HEK293 (cell line): Measurements from ENCODE around the gene MAB21L3.

Experiments
- CTCF ChIA-PET: fragments of 350-600 bp; formaldehyde crosslinking; extraction: SDS; loops from one replicate; lab custom pipeline; 2021; ENCODE audit warnings: antibody characterized with exemption; lab: Yijun Ruan, JAX
- POLR2A ChIA-PET: fragments of 300-600 bp; formaldehyde crosslinking; extraction: SDS; loops from one replicate; lab custom pipeline; 2020; ENCODE audit warnings: antibody characterized with exemption, inconsistent platforms; lab: Yijun Ruan, JAX
- H3K27ac ChIP-seq: fragments of 200-500 bp; sonication (Bioruptor generic); 2 replicates; pipeline ENCODE4 v1.5.1; 2014; ENCODE audit warnings: low read depth, low read length, control low read depth, inconsistent platforms; ENCODE audit errors: extremely low read depth
- H3K36me3 ChIP-seq, 2 experiments: fragments of 200-500 bp in 1 of 2; sonication (Bioruptor generic) in 1 of 2; 1 replicate in 1 of 2; 2 replicates in 1 of 2; pipeline ENCODE4 v1.5.1; 2014 to 2017; ENCODE audit warnings: inconsistent platforms in 2 of 2, low read length in 2 of 2; ENCODE audit not compliant: control insufficient read depth in 2 of 2, insufficient read depth in 1 of 2
- H3K4me1 ChIP-seq: fragments of 200-500 bp; sonication (Bioruptor generic); 2 replicates; pipeline ENCODE4 v1.5.1; 2014; ENCODE audit warnings: mild to moderate bottlenecking, low read length, inconsistent platforms; ENCODE audit not compliant: control insufficient read depth, insufficient read depth
- H3K4me3 ChIP-seq: 2 replicates; pipeline ENCODE4 v1.5.1; 2011; ENCODE audit warnings: low read depth, mild to moderate bottlenecking, control low read depth, low read length, moderate library complexity
- H3K9me3 ChIP-seq: fragments of 200-500 bp; sonication (Bioruptor generic); 2 replicates; pipeline ENCODE4 v1.5.1; 2014; ENCODE audit warnings: low read depth, low read length, inconsistent platforms; ENCODE audit not compliant: control insufficient read depth, insufficient read depth
- BCL6B ChIP-seq: fragments of 450-650 bp; formaldehyde crosslinking; IDR thresholded peaks from 2 replicates; pipeline ENCODE4 v1.5.1; 2017; ENCODE audit warnings: missing biosample characterization, missing genetic modification characterization
- SP2 ChIP-seq: fragments of 450-650 bp; formaldehyde crosslinking; IDR thresholded peaks from 2 replicates; pipeline ENCODE4 v1.5.1; 2016; ENCODE audit warnings: missing biosample characterization, missing genetic modification characterization
- ZBTB20 ChIP-seq: fragments of 450-650 bp; formaldehyde crosslinking; IDR thresholded peaks from 2 replicates; pipeline ENCODE4 v1.5.1; 2016; ENCODE audit warnings: missing biosample characterization, missing genetic modification characterization
- ZBTB49 ChIP-seq: fragments of 450-650 bp; formaldehyde crosslinking; IDR thresholded peaks from 2 replicates; pipeline ENCODE4 v1.5.1; 2016; ENCODE audit warnings: missing biosample characterization, missing genetic modification characterization, low read depth
- ZFP37 ChIP-seq: fragments of 450-650 bp; formaldehyde crosslinking; IDR thresholded peaks from 2 replicates; pipeline ENCODE4 v1.5.1; 2016; ENCODE audit warnings: missing biosample characterization, missing genetic modification characterization
- ZNF157 ChIP-seq: fragments of 450-650 bp; formaldehyde crosslinking; IDR thresholded peaks from 2 replicates; pipeline ENCODE4 v1.5.1; 2016; ENCODE audit warnings: missing biosample characterization, missing genetic modification characterization
- ZNF211 ChIP-seq: fragments of 450-650 bp; formaldehyde crosslinking; IDR thresholded peaks from 2 replicates; pipeline ENCODE4 v1.5.1; 2016; ENCODE audit warnings: low read depth, missing biosample characterization, missing genetic modification characterization
- ZNF274 ChIP-seq, 2 experiments: fragments of 200-500 bp in 1 of 2; fragments of 450-650 bp in 1 of 2; sonication (Bioruptor generic) in 1 of 2; formaldehyde crosslinking in 1 of 2; IDR thresholded peaks; 2 replicates each; pipeline versions ENCODE4 v1.5.1 to v1.6.1; 2014 to 2016; ENCODE audit warnings: borderline replicate concordance in 1 of 2, inconsistent platforms in 1 of 2, low read length in 1 of 2, missing biosample characterization in 1 of 2, missing genetic modification characterization in 1 of 2
- ZNF311 ChIP-seq: fragments of 450-650 bp; formaldehyde crosslinking; IDR thresholded peaks from 2 replicates; pipeline ENCODE4 v1.5.1; 2017; ENCODE audit warnings: missing biosample characterization, missing genetic modification characterization, borderline replicate concordance
- ZNF549 ChIP-seq: fragments of 450-650 bp; IDR thresholded peaks from 2 replicates; pipeline ENCODE4 v1.5.1; 2018; ENCODE audit warnings: missing biosample characterization, missing genetic modification characterization, mild to moderate bottlenecking, inconsistent platforms, moderate library complexity
- ZNF585B ChIP-seq: fragments of 450-650 bp; formaldehyde crosslinking; IDR thresholded peaks from 2 replicates; pipeline ENCODE4 v1.5.1; 2016; ENCODE audit warnings: missing biosample characterization, missing genetic modification characterization
- TF ChIP-seq, protein P1 (sequence below): fragments of 450-650 bp; formaldehyde crosslinking; IDR thresholded peaks from 2 replicates; pipeline ENCODE4 v1.5.1; 2016; ENCODE audit warnings: missing biosample characterization, missing genetic modification characterization
- TF ChIP-seq, protein P2 (sequence below): fragments of 450-650 bp; formaldehyde crosslinking; IDR thresholded peaks from 2 replicates; pipeline ENCODE4 v1.5.1; 2016; ENCODE audit warnings: missing biosample characterization, missing genetic modification characterization

MAB21L3 gene

DNA sequence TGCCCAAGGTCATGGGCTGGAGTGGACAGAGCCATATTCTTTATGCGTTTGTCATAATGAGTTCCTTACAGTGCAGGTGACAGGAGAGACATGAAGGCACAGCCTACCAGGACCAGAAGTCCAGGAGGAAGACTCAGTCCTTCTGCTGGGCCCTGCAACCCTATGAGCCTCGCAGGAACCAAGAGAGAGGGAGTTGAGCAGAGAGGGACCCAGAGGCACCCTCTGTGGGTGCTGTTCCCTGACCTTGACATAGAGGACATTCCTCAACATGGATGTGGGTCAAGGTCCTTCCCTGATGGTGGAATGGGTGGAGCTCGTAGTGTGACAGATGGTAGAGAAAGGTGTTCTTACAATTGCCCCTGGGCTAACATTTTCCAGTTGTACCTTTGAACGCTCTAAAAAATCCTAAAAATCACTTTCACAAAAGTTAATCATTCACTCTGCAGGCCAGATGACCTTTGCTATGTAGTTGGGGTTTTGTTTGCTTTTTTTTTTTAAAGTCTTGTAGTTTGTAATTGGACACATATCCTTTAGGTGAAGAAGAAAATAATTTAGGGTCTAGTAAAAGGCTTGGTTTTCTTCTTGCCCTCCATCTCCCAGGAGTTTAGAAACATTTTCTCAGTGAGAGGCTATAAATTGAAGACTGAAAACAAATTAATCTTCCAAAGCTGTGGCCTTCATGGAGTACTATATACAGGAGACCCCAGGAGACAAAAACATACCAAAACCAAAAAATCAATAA lies 41.9 kb downstream of the MAB21L3 start (continued):
- TF ChIP-seq ZNF274 (IDR thresholded peaks at IDR 0.05; ENCODE audit: low read length) (no peak), ZNF274 (tag by site-specific recombination; IDR thresholded peaks at IDR 0.05; ENCODE audit: borderline replicate concordance) (no peak), BCL6B (tag by site-specific recombination) (no peak), ZNF211 (tag by site-specific recombination) (no peak), SP2 (no peak), ZNF311 (tag by site-specific recombination) (no peak)
- TF ChIP-seq, protein P1, sequence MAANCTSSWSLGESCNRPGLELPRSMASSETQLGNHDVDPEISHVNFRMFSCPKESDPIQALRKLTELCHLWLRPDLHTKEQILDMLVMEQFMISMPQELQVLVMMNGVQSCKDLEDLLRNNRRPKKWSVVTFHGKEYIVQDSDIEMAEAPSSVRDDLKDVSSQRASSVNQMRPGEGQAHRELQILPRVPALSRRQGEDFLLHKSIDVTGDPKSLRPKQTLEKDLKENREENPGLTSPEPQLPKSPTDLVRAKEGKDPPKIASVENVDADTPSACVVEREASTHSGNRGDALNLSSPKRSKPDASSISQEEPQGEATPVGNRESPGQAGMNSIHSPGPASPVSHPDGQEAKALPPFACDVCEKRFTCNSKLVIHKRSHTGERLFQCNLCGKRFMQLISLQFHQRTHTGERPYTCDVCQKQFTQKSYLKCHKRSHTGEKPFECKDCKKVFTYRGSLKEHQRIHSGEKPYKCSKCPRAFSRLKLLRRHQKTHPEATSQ (tag by site-specific recombination) = no peak

- Histone ChIP-seq H3K4me3 (no peak overlapping the region), H3K36me3 (no peaks in the 10 kb centered on the region), H3K27ac (no peak overlapping the region), H3K9me3 (no peaks in the 10 kb centered on the region), H3K4me1 (no peaks in the 10 kb centered on the region)
- TF ChIP-seq ZNF211 (tag by site-specific recombination) (no peak), ZNF157 (tag by site-specific recombination) (no peak), ZFP37 (tag by site-specific recombination) (no peak), ZBTB20 (tag by site-specific recombination) (no peak), ZBTB49 (tag by site-specific recombination) (no peak), ZNF585B (no peak)
- TF ChIP-seq, protein P2, sequence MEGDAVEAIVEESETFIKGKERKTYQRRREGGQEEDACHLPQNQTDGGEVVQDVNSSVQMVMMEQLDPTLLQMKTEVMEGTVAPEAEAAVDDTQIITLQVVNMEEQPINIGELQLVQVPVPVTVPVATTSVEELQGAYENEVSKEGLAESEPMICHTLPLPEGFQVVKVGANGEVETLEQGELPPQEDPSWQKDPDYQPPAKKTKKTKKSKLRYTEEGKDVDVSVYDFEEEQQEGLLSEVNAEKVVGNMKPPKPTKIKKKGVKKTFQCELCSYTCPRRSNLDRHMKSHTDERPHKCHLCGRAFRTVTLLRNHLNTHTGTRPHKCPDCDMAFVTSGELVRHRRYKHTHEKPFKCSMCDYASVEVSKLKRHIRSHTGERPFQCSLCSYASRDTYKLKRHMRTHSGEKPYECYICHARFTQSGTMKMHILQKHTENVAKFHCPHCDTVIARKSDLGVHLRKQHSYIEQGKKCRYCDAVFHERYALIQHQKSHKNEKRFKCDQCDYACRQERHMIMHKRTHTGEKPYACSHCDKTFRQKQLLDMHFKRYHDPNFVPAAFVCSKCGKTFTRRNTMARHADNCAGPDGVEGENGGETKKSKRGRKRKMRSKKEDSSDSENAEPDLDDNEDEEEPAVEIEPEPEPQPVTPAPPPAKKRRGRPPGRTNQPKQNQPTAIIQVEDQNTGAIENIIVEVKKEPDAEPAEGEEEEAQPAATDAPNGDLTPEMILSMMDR (tag by site-specific recombination) = no peak
- ChIA-PET CTCF (interaction anchor here (0.6 to 5.6 kb wide), 8 partner anchors 10 to 787 kb away, joined by 3 to 48 read pairs (median 5); no protein-coding TSS in a partner anchor), POLR2A (no interaction called here)
Observed at GRCh38 chr1:116153692-116154031, 42.5 kb downstream of the MAB21L3 start.

DNA sequence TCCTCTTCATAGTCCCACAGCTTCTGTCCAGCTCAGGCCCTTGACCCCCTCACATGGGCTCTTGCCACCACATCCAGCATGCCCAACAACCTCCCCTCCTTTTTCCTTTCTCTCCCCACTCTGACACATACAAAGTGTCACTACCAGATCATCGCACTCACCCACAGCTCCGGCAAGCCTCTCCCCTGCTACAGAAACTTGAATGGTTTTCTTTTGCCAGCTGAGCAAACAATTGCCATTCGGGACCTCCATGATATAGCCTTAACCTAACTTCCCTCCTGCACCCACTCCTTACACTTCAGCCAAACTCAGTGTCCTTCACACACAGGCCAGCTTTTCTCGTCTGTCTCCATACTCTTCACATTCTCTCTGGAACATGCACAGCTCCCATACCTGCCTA lies 43.3 kb downstream of the MAB21L3 start:
- no peak overlapping the region for H3K4me3 ChIP-seq
- ChIA-PET POLR2A (no interaction called here), CTCF (interaction anchor here (0.6 to 5.6 kb wide), 6 partner anchors 12 to 788 kb away, joined by 3 to 48 read pairs (median 5); no protein-coding TSS in a partner anchor)
- no peak for TF ChIP-seq ZNF549 (tag by site-specific recombination)
- H3K36me3 ChIP-seq = no peaks in the 10 kb centered on the region
- no peaks in the 10 kb centered on the region for H3K4me1 ChIP-seq
- no peaks in the 10 kb centered on the region for H3K9me3 ChIP-seq
- H3K27ac ChIP-seq = no peak overlapping the region
